HCT116 (cell line): ENCODE measurements around the gene NFE2L2. TPM values are rescaled to one million over a fixed set of nuclear protein-coding genes. Genes with fewer than 3 reads are reported as not detected.
"Not testable (repeated sequence)": the region's sequence is repeated elsewhere in the genome, so short reads cannot be mapped to it uniquely, and the experiment has no call there.

Source experiments
- ATAC-seq: fragments of 200-7000 bp; cut with Tn5 transposase; 2 replicates; pipeline ENCODE4 v1.9.1; 2020; ENCODE audit warnings: mild to moderate bottlenecking, moderate library complexity
- BruUV-seq: library from RNA; stranded (reverse); fragments of 400-500 nt; replicated peaks from 2 replicates; lab custom pipeline; 2021; lab: Mats Ljungman, UMichigan
- CTCF ChIA-PET: fragments of 300-600 bp; sonication (Branson Sonifier 250); formaldehyde crosslinking; loops from one replicate; lab custom pipeline; 2021; ENCODE audit warnings: antibody characterized with exemption; lab: Charles Lee
- POLR2A ChIA-PET: fragments of 300-600, 350-600 bp; sonication (Branson Sonifier 250); formaldehyde crosslinking; loops from one replicate; lab custom pipeline; 2021; ENCODE audit warnings: antibody characterized with exemption; lab: Charles Lee
- RAD21 ChIA-PET, 2 experiments: fragments of 300-600 bp; sonication (Branson Sonifier 250); formaldehyde crosslinking; loops; one replicate each; lab custom pipeline; 2023; ENCODE audit warnings: low total read pairs in 2 of 2; ENCODE audit not compliant: uncharacterized antibody in 2 of 2, unreplicated experiment in 2 of 2, low non-redundant PET in 1 of 2; lab: Charles Lee
- DNase-seq: peaks from one replicate; pipeline ENCODE4 v3.0.0-alpha.2; 2010; ENCODE audit warnings: low read depth, low spot score
- H2AFZ ChIP-seq: fragments of 200-600 bp; shearing (Covaris generic), sonication (generic); 2 replicates; pipeline ENCODE4 v1.6.1; 2017; ENCODE audit warnings: low read depth, mixed run types, mixed read lengths, antibody characterized with exemption, low read length; ENCODE audit not compliant: poor library complexity, severe bottlenecking
- H3K27ac ChIP-seq: 2 replicates; pipeline ENCODE4 v1.5.1; 2012; ENCODE audit warnings: low read depth, low read length
- H3K27me3 ChIP-seq: fragments of 200-600 bp; sonication (generic); 2 replicates; pipeline ENCODE4 v1.6.1; 2016; ENCODE audit warnings: mixed run types, low read length, mixed read lengths; ENCODE audit not compliant: insufficient read depth
- H3K36me3 ChIP-seq, 2 experiments: fragments of 200-500 bp in 1 of 2; fragments of 200-600 bp in 1 of 2; sonication (Bioruptor generic) in 1 of 2; sonication (generic) in 1 of 2; 2 replicates each; pipeline versions ENCODE4 v1.5.1 to v1.6.1; 2014 to 2016; ENCODE audit warnings: low read length in 2 of 2, inconsistent platforms in 1 of 2, mixed read lengths in 1 of 2, mixed run types in 1 of 2; ENCODE audit not compliant: insufficient read depth in 2 of 2, control insufficient read depth in 1 of 2
- H3K4me1 ChIP-seq, 2 experiments: fragments of 200-600 bp in 1 of 2; sonication (generic) in 1 of 2; 2 replicates each; pipeline versions ENCODE4 v1.5.1 to v1.6.1; 2012 to 2017; ENCODE audit warnings: low read length in 2 of 2, inconsistent platforms in 1 of 2, mild to moderate bottlenecking in 1 of 2, mixed read lengths in 1 of 2, mixed run types in 1 of 2, moderate library complexity in 1 of 2; ENCODE audit not compliant: insufficient read depth in 2 of 2, control insufficient read depth in 1 of 2
- H3K4me2 ChIP-seq: fragments of 200-600 bp; sonication (generic); 2 replicates; pipeline ENCODE4 v1.6.1; 2017; ENCODE audit warnings: mixed run types, low read length, mixed read lengths
- H3K4me3 ChIP-seq, 2 experiments: fragments of 200-600 bp in 1 of 2; sonication (generic) in 1 of 2; replicated peaks in 1 of 2; 2 replicates each; pipeline ENCODE4 v1.5.1; 2011 to 2016; ENCODE audit warnings: low read length in 2 of 2, control low read depth in 1 of 2, low read depth in 1 of 2, mild to moderate bottlenecking in 1 of 2, mixed read lengths in 1 of 2, mixed run types in 1 of 2
- H3K79me2 ChIP-seq: fragments of 200-600 bp; sonication (generic); 2 replicates; pipeline ENCODE4 v1.6.1; 2017; ENCODE audit warnings: mild to moderate bottlenecking, mixed run types, low read length, moderate library complexity, mixed read lengths; ENCODE audit not compliant: insufficient read depth
- H3K9ac ChIP-seq: fragments of 200-600 bp; sonication (generic); 2 replicates; pipeline ENCODE4 v1.6.1; 2016; ENCODE audit warnings: low read length, mixed read lengths
- H3K9me2 ChIP-seq: fragments of 200-600 bp; sonication (generic), shearing (Covaris generic); 2 replicates; pipeline ENCODE4 v1.6.1; 2017; ENCODE audit warnings: mixed run types, mild to moderate bottlenecking, moderate library complexity; ENCODE audit not compliant: insufficient read depth
- H3K9me3 ChIP-seq, 2 experiments: fragments of 200-500 bp in 1 of 2; fragments of 200-600 bp in 1 of 2; sonication (Bioruptor generic) in 1 of 2; sonication (generic) in 1 of 2; 2 replicates each; pipeline ENCODE4 v1.6.1; 2014 to 2017; ENCODE audit warnings: low read length in 2 of 2, mixed read lengths in 2 of 2, inconsistent platforms in 1 of 2, low read depth in 1 of 2, mild to moderate bottlenecking in 1 of 2, mixed run types in 1 of 2, moderate library complexity in 1 of 2; ENCODE audit not compliant: control insufficient read depth in 1 of 2, insufficient read depth in 1 of 2
- H4K20me1 ChIP-seq: fragments of 200-600 bp; sonication (generic), shearing (Covaris generic); 2 replicates; pipeline ENCODE4 v1.6.1; 2017; ENCODE audit warnings: mixed run types, mild to moderate bottlenecking, moderate library complexity; ENCODE audit not compliant: insufficient read depth
- CBX3 ChIP-seq: IDR thresholded peaks from 2 replicates; pipeline ENCODE4 v1.6.1; 2012; ENCODE audit warnings: low read depth
- FOSL1 ChIP-seq: IDR thresholded peaks from 2 replicates; pipeline ENCODE4 v1.6.1; 2012; ENCODE audit warnings: low read depth
- POLR2AphosphoS5 ChIP-seq: IDR thresholded peaks from 2 replicates; pipeline ENCODE4 v1.6.1; 2011; ENCODE audit warnings: mild to moderate bottlenecking, low read depth, low read length, moderate library complexity
- intact Hi-C: fragments of 100-400 bp; cut with micrococcal nuclease; formaldehyde crosslinking; loops from 2 replicates; pipeline ENCODE4 v1.10.0; 2022
- total RNA-seq: library from RNA; stranded (reverse); gene quantifications from one replicate; pipeline ENCODE4 v1.2.1, GENCODE V29; 2021; ENCODE audit not compliant: unreplicated experiment
- TF ChIP-seq, protein P1 (sequence below): IDR thresholded peaks from 2 replicates; pipeline ENCODE4 v1.6.1; 2012; ENCODE audit warnings: low read depth

The NFE2L2 gene
- total RNA-seq, 1 experiment from 2014 or later: 106 TPM

DNA sequence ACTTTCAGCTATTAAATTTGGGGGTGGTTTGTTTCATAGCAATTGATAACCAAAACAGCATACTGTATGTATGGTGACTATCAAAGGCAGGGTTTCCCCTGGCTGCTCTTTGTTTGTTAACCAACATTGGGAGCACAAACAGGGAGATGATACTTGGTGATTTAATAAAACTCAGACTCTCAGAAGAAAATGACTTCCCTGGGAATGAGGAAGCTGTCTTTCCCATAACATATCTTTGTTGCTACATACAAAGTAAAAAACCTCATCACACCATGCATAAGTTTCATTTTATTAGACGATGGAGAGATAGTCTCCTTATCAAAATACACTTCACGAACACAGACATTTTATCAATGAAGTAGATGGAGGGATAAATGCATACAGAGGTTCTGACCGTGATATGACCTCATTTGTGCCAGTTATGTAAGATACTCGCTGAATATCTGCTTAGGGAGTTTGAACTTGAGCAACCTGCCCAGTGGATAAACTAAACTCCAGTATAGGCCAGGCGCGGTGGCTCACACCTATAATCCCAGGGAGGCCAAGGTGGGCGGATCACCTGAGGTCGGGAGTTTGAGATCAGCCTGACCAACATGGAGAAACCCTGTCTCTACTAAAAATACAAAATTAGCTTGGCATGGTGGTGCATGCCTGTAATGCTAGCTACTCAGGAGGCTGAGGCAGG lies 3.8 kb upstream of the NFE2L2 start:
- H2AFZ ChIP-seq: no peak overlapping the region

DNA sequence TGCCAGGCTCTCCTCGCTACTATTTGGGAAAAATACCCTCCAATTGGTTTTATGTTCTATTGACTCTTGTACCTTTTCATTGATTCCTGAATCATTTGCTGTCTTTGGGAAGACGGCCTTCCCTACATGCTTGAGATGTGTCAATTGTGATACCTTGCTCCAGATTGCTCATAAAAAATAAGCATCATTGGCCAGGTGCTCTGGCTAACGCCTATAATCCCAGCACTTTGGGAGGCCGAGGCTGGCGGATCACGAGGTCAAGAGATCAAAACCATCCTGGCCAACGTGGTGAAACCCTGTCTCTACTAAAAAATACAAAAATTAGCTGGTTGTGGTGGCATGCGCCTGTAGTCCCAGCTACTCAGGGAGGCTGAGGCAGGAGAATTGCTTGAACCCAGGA lies 2.4 kb upstream of the NFE2L2 start:
- H3K4me2 ChIP-seq, intact Hi-C loops, DNase-seq, H4K20me1 ChIP-seq, H3K27me3 ChIP-seq, ATAC-seq, H3K9ac ChIP-seq, BruUV-seq, H3K9me3 ChIP-seq, H3K4me3 ChIP-seq, H3K9me2 ChIP-seq, RAD21 ChIA-PET, H3K27ac ChIP-seq, POLR2A ChIA-PET, H2AFZ ChIP-seq, H3K36me3 ChIP-seq: not testable (repeated sequence)
- peaks cover 25% of the 10 kb centered on the region for H3K79me2 ChIP-seq
- CTCF ChIA-PET: interaction anchor here (2.5 kb wide), 1 partner anchor 29 kb away, joined by 10 read pairs; no protein-coding TSS in a partner anchor
- H3K4me1 ChIP-seq: peaks cover 22 to 30% of the 10 kb centered on the region in 2 experiments

More for the DNA sequence above, 3.8 kb upstream of the NFE2L2 start:
- CTCF ChIA-PET: no interaction called here
- Histone ChIP-seq H3K27me3 (no peaks in the 10 kb centered on the region), H3K36me3 (no peaks in the 10 kb centered on the region), H3K79me2 (peaks cover 11% of the 10 kb centered on the region), H3K4me1 (peaks cover 14 to 19% of the 10 kb centered on the region in 2 experiments; a peak in 3 of 4 replicates), H4K20me1 (no peaks in the 10 kb centered on the region), H3K4me3 (no peak overlapping the region), H3K9me2 (no peaks in the 10 kb centered on the region), H3K27ac (no peak overlapping the region), H3K9me3 (no peaks in the 10 kb centered on the region), H3K9ac (no peak overlapping the region), H3K4me2 (no peak overlapping the region)
- intact Hi-C loops: no loop called here
- POLR2A ChIA-PET: no interaction called here
- RAD21 ChIA-PET: no interaction called here
- no peak for ATAC-seq
- DNase-seq: no peak
- TF ChIP-seq, protein P1, sequence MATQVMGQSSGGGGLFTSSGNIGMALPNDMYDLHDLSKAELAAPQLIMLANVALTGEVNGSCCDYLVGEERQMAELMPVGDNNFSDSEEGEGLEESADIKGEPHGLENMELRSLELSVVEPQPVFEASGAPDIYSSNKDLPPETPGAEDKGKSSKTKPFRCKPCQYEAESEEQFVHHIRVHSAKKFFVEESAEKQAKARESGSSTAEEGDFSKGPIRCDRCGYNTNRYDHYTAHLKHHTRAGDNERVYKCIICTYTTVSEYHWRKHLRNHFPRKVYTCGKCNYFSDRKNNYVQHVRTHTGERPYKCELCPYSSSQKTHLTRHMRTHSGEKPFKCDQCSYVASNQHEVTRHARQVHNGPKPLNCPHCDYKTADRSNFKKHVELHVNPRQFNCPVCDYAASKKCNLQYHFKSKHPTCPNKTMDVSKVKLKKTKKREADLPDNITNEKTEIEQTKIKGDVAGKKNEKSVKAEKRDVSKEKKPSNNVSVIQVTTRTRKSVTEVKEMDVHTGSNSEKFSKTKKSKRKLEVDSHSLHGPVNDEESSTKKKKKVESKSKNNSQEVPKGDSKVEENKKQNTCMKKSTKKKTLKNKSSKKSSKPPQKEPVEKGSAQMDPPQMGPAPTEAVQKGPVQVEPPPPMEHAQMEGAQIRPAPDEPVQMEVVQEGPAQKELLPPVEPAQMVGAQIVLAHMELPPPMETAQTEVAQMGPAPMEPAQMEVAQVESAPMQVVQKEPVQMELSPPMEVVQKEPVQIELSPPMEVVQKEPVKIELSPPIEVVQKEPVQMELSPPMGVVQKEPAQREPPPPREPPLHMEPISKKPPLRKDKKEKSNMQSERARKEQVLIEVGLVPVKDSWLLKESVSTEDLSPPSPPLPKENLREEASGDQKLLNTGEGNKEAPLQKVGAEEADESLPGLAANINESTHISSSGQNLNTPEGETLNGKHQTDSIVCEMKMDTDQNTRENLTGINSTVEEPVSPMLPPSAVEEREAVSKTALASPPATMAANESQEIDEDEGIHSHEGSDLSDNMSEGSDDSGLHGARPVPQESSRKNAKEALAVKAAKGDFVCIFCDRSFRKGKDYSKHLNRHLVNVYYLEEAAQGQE: no peak
- TF ChIP-seq FOSL1 (no peak), POLR2AphosphoS5 (no peak), CBX3 (no peak)
- no TSS peak for BruUV-seq
